CD4-positive, alpha-beta T cell (primary cell): ENCODE data around the gene OR5A2. TPM values are rescaled to one million over a fixed set of nuclear protein-coding genes. Genes with fewer than 3 reads are reported as not detected.
"Not testable (repeated sequence)": the region's sequence is repeated elsewhere in the genome, so short reads cannot be mapped to it uniquely, and the experiment has no call there.

ENCODE experiments used
- ATAC-seq: fragments of 200-7000 bp; cut with Tn5 transposase; one replicate; pipeline ENCODE4 v1.10.0; 2022; ENCODE audit warnings: mild to moderate bottlenecking; ENCODE audit not compliant: poor library complexity
- CTCF ChIA-PET: fragments of 350-600 bp; sonication (Branson Sonifier 250); formaldehyde crosslinking; loops from one replicate; lab custom pipeline; 2021; ENCODE audit warnings: antibody characterized with exemption, inconsistent platforms; lab: Charles Lee
- POLR2A ChIA-PET: fragments of 350-600 bp; sonication (Branson Sonifier 250); formaldehyde crosslinking; loops from one replicate; lab custom pipeline; 2021; ENCODE audit warnings: antibody characterized with exemption, inconsistent platforms; lab: Charles Lee
- DNase-seq, 14 experiments: peaks; one replicate each; pipeline ENCODE4 v3.0.0-alpha.2; 2013 to 2020; ENCODE audit warnings: mixed read lengths in 2 of 14
- H3K27ac ChIP-seq, 2 donors: one replicate each; pipeline versions ENCODE4 v1.5.1 to v1.7.0; 2013; ENCODE audit warnings: low read length in 2 of 2, low read depth in 1 of 2, mild to moderate bottlenecking in 1 of 2
- H3K27me3 ChIP-seq, 2 experiments: 1 replicate in 1 of 2; 2 replicates in 1 of 2; pipeline versions ENCODE4 v1.6.1 to v1.7.0; 2013; ENCODE audit warnings: low read length in 2 of 2, control low read depth in 1 of 2, mild to moderate bottlenecking in 1 of 2, moderate library complexity in 1 of 2; ENCODE audit not compliant: insufficient read depth in 2 of 2, control insufficient read depth in 1 of 2
- H3K36me3 ChIP-seq: one replicate; pipeline ENCODE4 v1.6.1; 2013; ENCODE audit warnings: low read length, control low read depth; ENCODE audit not compliant: insufficient read depth
- H3K4me1 ChIP-seq: one replicate; pipeline ENCODE4 v1.6.1; 2013; ENCODE audit warnings: low read length, control low read depth; ENCODE audit not compliant: insufficient read depth
- H3K4me3 ChIP-seq: one replicate; pipeline ENCODE4 v1.5.1; 2013; ENCODE audit warnings: mild to moderate bottlenecking, low read length, moderate library complexity
- H3K9me3 ChIP-seq, 2 experiments: 1 replicate in 1 of 2; 2 replicates in 1 of 2; pipeline versions ENCODE4 v1.6.1 to v1.7.0; 2013; ENCODE audit warnings: low read length in 2 of 2, mild to moderate bottlenecking in 2 of 2, control low read depth in 1 of 2, moderate library complexity in 1 of 2; ENCODE audit not compliant: control insufficient read depth in 1 of 2, insufficient read depth in 1 of 2
- H3K27ac Mint-ChIP-seq: one replicate; pipeline ENCODE4 v1.8.0; 2020; ENCODE audit warnings: mixed read lengths
- H3K27me3 Mint-ChIP-seq: one replicate; pipeline ENCODE4 v1.8.0; 2021; ENCODE audit warnings: mixed read lengths
- H3K36me3 Mint-ChIP-seq: one replicate; pipeline ENCODE4 v1.8.0; 2021; ENCODE audit warnings: low read depth, mixed read lengths
- H3K4me1 Mint-ChIP-seq: one replicate; pipeline ENCODE4 v1.8.0; 2021; ENCODE audit warnings: low read depth, mixed read lengths
- H3K4me3 Mint-ChIP-seq: one replicate; pipeline ENCODE4 v1.8.0; 2020; ENCODE audit warnings: mild to moderate bottlenecking, mixed read lengths
- H3K9me3 Mint-ChIP-seq: one replicate; pipeline ENCODE4 v1.8.0; 2020; ENCODE audit warnings: mixed read lengths
- CTCF ChIP-seq: fragments of 200-600 bp; IDR thresholded peaks from one replicate; pipeline ENCODE4 v1.8.0; 2022; ENCODE audit warnings: antibody characterized with exemption, mild to moderate bottlenecking
- intact Hi-C, 2 experiments: fragments of 100-400 bp; cut with DNase I in 1 of 2; cut with micrococcal nuclease in 1 of 2; formaldehyde crosslinking; loops; one replicate each; pipeline versions ENCODE4 v1.15.1 to v1.9.0; 2023 to 2025; cut with DNase I, micrococcal nuclease
- total RNA-seq, 174 experiments: library from RNA in 2 of 174; stranded (reverse) in 2 of 174; gene quantifications; one replicate each; pipeline ENCODE4 v1.2.3 and lab custom pipeline; 2021 to 2026

The OR5A2 gene
- total RNA-seq, 2 experiments from 2014 or later = not detected

- H3K36me3 Mint-ChIP-seq = no peaks in the 10 kb centered on the region
- Histone ChIP-seq H3K36me3 (no peaks in the 10 kb centered on the region), H3K9me3 (no peaks in the 10 kb centered on the region), H3K4me3 (no peak overlapping the region), H3K27me3 (no peaks in the 10 kb centered on the region), H3K4me1 (no peaks in the 10 kb centered on the region), H3K27ac (no peak overlapping the region)
- no peak overlapping the region for H3K27ac Mint-ChIP-seq
- CTCF ChIA-PET = no interaction called here
- POLR2A ChIA-PET = no interaction called here
- H3K27me3 Mint-ChIP-seq = peaks cover 10% of the 10 kb centered on the region
- no peaks in the 10 kb centered on the region for H3K4me1 Mint-ChIP-seq
- DNase-seq (no peak), ATAC-seq (no peak)
- H3K9me3 Mint-ChIP-seq = peaks cover 2% of the 10 kb centered on the region
- TF ChIP-seq CTCF = no peak
- no peak overlapping the region for H3K4me3 Mint-ChIP-seq
- intact Hi-C loops = no loop called here
Measured at GRCh38 chr11:59394186-59394585, 32.0 kb downstream of the OR5A2 start.

- H3K4me3 ChIP-seq = no peak overlapping the region
- ATAC-seq (no peak), DNase-seq (peak in 1 of 14 experiments; percentile 1)
- intact Hi-C loops = no loop called here
- H3K27ac ChIP-seq = no peak overlapping the region
- Mint-ChIP-seq H3K4me3 (no peak overlapping the region), H3K9me3 (peaks cover 9% of the 10 kb centered on the region), H3K36me3 (no peaks in the 10 kb centered on the region), H3K27ac (no peak overlapping the region), H3K4me1 (no peaks in the 10 kb centered on the region), H3K27me3 (no peaks in the 10 kb centered on the region)
- no peaks in the 10 kb centered on the region for H3K4me1 ChIP-seq
- POLR2A ChIA-PET = no interaction called here
- no peak for TF ChIP-seq CTCF
- H3K27me3 ChIP-seq = no peaks in the 10 kb centered on the region
- CTCF ChIA-PET = no interaction called here
- no peaks in the 10 kb centered on the region for H3K36me3 ChIP-seq
- H3K9me3 ChIP-seq = peaks cover 0 to 5% of the 10 kb centered on the region in 2 experiments
Measured at GRCh38 chr11:59380263-59381059, 45.8 kb downstream of the OR5A2 start.

- H3K9me3 Mint-ChIP-seq, ATAC-seq, POLR2A ChIA-PET, DNase-seq, H3K36me3 ChIP-seq, H3K4me1 ChIP-seq, intact Hi-C loops, H3K4me3 Mint-ChIP-seq, H3K27ac Mint-ChIP-seq, H3K4me1 Mint-ChIP-seq, H3K27me3 ChIP-seq, CTCF ChIA-PET, H3K4me3 ChIP-seq, H3K27ac ChIP-seq, H3K9me3 ChIP-seq, H3K36me3 Mint-ChIP-seq: not testable (repeated sequence)
- peaks cover 20% of the 10 kb centered on the region for H3K27me3 Mint-ChIP-seq
Measured at GRCh38 chr11:59372324-59372723, 53.9 kb downstream of the OR5A2 start.
